ENCODE data around the gene TMEM163. TPM values are rescaled to one million over a fixed set of nuclear protein-coding genes. Genes with fewer than 3 reads are reported as not detected.

TMEM163 gene
- total RNA-seq, 3 donors from 2014 or later, result 0.41 to 1.5 (median 0.60) TPM

DNA sequence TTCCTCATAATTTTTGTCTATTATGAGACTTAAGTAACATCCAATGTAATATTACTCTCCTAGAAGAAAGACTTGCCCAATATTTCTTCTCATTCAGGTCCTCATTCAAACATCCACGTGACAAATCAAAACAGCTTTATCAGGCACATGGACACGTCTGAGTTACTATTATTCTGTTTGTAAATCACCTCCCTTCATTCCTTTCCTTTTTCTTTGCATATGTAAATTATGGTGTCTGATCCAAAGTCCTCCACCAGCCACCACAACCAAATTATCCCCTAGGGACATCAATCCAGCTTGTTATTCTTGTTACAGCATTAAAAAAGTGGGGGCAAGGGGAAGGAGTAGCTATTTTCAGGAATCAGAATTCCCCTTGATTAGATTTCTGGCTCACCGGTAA lies 7.1 kb downstream of the TMEM163 start:
- intact Hi-C loops (cut with DNase I, micrococcal nuclease), result no loop called here
- TF ChIP-seq, protein P1, sequence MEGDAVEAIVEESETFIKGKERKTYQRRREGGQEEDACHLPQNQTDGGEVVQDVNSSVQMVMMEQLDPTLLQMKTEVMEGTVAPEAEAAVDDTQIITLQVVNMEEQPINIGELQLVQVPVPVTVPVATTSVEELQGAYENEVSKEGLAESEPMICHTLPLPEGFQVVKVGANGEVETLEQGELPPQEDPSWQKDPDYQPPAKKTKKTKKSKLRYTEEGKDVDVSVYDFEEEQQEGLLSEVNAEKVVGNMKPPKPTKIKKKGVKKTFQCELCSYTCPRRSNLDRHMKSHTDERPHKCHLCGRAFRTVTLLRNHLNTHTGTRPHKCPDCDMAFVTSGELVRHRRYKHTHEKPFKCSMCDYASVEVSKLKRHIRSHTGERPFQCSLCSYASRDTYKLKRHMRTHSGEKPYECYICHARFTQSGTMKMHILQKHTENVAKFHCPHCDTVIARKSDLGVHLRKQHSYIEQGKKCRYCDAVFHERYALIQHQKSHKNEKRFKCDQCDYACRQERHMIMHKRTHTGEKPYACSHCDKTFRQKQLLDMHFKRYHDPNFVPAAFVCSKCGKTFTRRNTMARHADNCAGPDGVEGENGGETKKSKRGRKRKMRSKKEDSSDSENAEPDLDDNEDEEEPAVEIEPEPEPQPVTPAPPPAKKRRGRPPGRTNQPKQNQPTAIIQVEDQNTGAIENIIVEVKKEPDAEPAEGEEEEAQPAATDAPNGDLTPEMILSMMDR (IDR thresholded peaks at IDR 0.05), result no peak
- no peaks in the 10 kb centered on the region for H3K9me3 ChIP-seq
- no peak overlapping the region for H3K4me3 ChIP-seq
- DNase-seq, result no peak
- H3K4me1 ChIP-seq (ENCODE audit: low read depth), result no peaks in the 10 kb centered on the region
- ATAC-seq, result no peak
- no peaks in the 10 kb centered on the region for H3K36me3 ChIP-seq (ENCODE audit: low read depth)

DNA sequence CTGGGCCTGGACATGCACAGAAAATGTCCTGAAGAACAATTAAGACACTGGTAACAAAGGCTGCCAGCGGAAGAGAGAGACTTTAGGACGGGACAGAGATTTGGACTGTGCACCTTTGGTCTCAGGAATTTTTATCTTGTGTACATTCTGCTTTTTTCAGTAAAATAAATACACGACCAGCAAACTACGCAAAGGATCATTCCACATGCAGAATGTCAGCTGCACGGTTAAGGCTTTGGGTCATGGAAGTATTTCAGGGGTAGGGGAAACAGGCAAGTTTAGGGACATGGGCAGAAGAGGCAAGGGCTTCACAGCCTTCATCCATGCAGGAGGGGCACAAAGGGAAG lies 11.5 kb downstream of the TMEM163 start:
- H3K4me3 ChIP-seq, result no peak overlapping the region
- DNase-seq (no peak), ATAC-seq (no peak)
- intact Hi-C loops (cut with DNase I, micrococcal nuclease), result no loop called here
- H3K4me1 ChIP-seq (ENCODE audit: low read depth), result no peaks in the 10 kb centered on the region
- H3K36me3 ChIP-seq (ENCODE audit: low read depth), result no peaks in the 10 kb centered on the region
- no peaks in the 10 kb centered on the region for H3K9me3 ChIP-seq
- TF ChIP-seq, protein P1 (IDR thresholded peaks at IDR 0.05), result no peak

DNA sequence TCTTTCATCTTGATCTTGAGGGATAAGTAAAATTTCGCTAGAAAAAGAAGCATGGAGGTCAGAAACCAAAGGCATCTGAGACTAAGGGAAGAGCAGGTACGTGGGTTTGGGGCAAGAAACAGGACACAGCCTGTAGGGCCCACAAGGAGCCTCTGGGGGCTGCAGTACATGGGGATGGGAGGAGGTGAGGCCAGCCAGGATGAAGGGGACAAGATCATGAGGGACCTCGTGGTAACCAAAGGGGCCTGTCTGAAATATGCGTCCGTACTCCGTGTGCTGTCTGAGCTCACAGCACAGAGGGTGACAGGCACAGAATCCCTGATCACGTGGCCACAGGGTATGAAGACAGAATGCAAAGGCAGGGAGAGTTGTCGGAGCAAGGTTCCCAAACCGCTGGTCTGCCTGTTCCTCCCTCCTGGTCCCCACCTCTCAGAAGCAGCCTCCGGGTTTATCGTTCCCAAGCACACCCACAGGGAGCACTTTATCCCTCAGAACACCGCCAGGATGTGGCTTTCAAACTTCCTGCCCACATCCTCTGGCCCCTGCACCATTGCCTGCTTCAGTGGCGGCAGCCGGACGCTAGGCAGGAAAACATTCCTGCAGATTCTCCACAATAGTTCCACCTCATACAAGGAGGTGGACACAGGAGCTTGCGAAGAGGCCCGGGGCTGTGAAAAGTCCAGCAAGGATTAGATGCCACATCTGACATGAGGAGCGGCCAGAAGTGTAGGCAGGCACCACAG lies 12.0 kb downstream of the TMEM163 start:
- TF ChIP-seq, protein P1 (IDR thresholded peaks at IDR 0.05), result no peak
- intact Hi-C loops (cut with DNase I, micrococcal nuclease), result no loop called here
- H3K4me1 ChIP-seq (ENCODE audit: low read depth), result no peaks in the 10 kb centered on the region
- H3K9me3 ChIP-seq, result no peaks in the 10 kb centered on the region
- no peaks in the 10 kb centered on the region for H3K36me3 ChIP-seq (ENCODE audit: low read depth)
- no peak for DNase-seq
- no peak overlapping the region for H3K4me3 ChIP-seq
- ATAC-seq, result no peak

DNA sequence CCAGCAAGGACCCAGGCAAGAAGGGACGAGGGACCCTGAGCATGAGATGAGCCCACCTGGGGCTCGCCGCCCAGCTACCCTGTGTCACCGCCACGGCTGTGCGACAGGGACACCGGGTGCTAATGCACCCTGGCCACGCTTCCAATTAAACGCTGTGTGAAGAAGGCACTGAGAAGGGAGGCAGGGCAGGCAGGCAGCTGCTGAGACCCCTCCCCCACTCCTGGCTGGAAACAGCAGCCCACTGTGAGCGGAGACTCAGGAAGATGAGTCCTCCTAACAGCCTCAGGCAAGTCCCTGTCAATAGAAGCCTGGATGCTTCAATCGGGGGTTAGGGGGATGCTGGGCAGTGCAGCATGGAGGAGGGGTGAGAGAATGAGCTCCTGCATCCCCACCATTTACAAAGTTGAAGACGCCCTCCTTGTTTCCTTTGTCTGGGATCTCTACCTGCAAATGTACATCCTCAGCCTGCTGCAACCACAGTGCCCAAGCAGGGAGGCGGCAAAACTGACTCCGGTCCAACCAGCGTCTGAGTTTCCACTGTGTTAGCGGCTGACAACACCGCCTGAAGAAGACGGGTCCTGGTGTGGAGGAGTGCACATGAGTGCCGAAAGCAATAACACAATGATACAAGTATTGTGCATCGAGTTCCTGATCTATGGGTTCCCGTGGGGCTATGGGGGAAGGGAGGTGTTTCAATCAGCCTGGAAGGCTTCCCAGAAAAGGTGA lies 12.8 kb downstream of the TMEM163 start:
- TF ChIP-seq, protein P1 (IDR thresholded peaks at IDR 0.05), result no peak
- Histone ChIP-seq H3K4me3 (no peak overlapping the region), H3K36me3 (ENCODE audit: low read depth) (no peaks in the 10 kb centered on the region), H3K9me3 (no peaks in the 10 kb centered on the region), H3K4me1 (ENCODE audit: low read depth) (no peaks in the 10 kb centered on the region)
- no peak for ATAC-seq
- intact Hi-C loops (cut with DNase I, micrococcal nuclease), result no loop called here
- no peak for DNase-seq

DNA sequence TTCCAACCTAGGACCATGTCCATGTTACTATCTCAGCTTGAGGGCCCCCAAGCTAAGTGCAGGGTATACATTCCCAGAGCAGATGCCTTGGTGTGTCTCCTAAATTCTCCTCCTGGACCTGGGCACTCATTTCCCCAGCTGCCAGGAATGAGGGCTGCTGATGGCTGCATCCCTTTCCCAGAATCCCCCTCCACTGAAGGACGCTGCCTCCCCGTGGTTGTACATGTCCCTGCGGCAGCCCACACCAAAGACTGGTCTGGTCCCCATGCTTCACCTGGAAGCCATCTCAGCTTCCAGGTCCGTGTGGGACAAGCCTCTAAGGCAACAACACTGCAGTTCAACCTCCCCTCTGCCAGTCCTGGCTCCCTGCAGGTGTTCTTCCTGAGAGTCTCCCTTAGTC lies 14.6 kb downstream of the TMEM163 start:
- Histone ChIP-seq H3K4me1 (ENCODE audit: low read depth) (no peaks in the 10 kb centered on the region), H3K4me3 (no peak overlapping the region), H3K9me3 (no peaks in the 10 kb centered on the region), H3K36me3 (ENCODE audit: low read depth) (no peaks in the 10 kb centered on the region)
- DNase-seq (no peak), ATAC-seq (no peak)
- intact Hi-C loops (cut with DNase I, micrococcal nuclease), result no loop called here
- TF ChIP-seq, protein P1 (IDR thresholded peaks at IDR 0.05), result no peak
